HG03159 (cell line): ENCODE measurements around the gene FAM111A.
"Not testable (repeated sequence)": the region's sequence is repeated elsewhere in the genome, so short reads cannot be mapped to it uniquely, and the experiment has no call there.

ENCODE experiments used
- ATAC-seq: cut with Tn5 transposase; IDR thresholded peaks from one replicate; pipeline ENCODE4 v1.9.1; 2021; ENCODE audit warnings: mild to moderate bottlenecking, moderate library complexity; ENCODE audit not compliant: unreplicated experiment

FAM111A gene

GRCh38 chr11:59142530-59143507 lies at the start of gene FAM111A:
Gene FAM111A, plus strand, starts transcription at chr11:59142856. Its CDS starts 6,017 bp downstream, at chr11:59148873.
- ATAC-seq: peak; percentile 71

GRCh38 chr11:59093576-59093975 lies 49.1 kb upstream of the FAM111A start:
- ATAC-seq: not testable (repeated sequence)

- ATAC-seq: peak; percentile 76
Observed at GRCh38 chr11:59095225-59095624, 47.4 kb upstream of the FAM111A start.

DNA sequence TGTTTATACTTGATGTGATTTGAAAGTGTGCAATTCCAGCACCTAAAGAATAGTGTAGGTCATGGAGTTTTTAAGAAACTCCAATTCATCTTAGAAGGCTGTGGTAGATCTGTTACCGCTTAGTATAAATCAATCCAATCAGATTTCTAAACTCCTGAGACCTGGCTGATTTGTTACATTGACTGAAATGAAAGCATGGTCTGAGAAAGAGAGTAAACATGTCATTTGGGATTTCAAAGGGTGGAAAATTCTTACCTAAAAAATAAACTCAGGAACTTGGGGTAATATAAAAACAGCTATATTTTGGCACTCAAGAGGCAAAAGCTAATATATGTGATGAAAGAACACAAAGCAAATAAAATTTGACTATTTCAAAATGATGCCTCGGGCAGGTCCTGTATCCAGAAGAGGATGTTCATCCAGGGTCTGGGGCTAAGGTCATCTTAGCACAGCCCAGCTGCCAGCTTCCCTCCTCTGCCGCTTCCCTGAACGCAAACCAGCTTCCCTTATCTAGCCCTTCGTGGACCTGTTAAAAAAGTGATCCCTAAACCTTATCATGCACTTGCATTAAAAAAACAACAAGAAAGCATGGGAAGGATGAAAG lies 46.6 kb upstream of the FAM111A start:
- ATAC-seq: not testable (repeated sequence)

DNA sequence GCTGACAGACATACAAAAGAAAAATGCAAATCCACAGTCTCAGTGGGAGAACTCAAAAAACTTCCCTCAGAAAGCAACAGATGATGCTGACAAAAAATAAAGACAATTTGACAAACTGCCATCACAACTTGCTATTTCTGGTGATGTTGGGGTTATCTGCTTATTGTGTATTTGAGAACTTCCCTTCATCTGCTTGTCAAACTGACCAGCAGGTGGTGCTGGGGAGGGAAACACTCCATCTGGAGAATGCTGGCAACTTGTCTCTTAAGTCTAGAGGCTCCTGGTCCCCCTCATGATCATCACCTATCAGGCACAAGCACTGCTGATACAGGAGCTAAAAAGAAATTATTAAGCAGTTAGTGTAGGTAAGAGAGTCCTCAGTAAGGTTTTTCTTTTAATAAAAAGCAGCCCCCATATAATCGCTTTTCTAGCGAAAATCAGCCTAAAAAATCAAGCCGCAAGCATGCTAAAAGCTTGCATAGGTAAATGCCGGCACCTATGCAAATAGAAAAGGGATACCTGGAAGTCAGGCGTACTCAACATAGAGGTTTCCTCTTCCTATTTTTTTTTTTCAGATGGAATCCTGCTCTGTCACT lies 45.4 kb upstream of the FAM111A start:
- peak; percentile 46 for ATAC-seq

- ATAC-seq: not testable (repeated sequence)
Observed at GRCh38 chr11:59097938-59098337, 44.7 kb upstream of the FAM111A start.

DNA sequence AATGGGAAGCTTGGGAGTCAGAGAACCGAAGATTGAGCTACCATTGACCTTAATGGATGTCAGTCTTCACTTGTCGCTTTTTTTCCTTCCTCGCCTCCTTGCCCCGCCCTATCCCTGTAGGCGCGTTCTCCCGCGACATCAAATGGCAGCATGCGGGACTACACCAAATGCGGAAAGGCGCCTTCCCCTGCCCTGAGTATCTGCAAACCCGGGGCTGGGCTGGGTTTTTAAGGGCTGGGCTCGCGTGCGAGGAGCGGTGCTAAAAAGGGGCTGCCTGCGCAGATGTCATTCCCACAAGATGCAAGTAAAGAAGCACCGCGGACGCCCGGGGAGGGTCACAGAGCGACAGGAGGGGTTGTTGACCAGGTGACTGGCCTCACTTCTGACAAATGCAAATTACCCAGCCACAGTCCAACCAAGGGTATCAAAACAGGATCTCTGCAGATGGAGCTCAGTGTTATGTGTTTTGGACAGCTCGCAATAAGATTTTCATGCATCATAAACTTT lies 40.3 kb upstream of the FAM111A start:
- peak; percentile 67 for ATAC-seq

DNA sequence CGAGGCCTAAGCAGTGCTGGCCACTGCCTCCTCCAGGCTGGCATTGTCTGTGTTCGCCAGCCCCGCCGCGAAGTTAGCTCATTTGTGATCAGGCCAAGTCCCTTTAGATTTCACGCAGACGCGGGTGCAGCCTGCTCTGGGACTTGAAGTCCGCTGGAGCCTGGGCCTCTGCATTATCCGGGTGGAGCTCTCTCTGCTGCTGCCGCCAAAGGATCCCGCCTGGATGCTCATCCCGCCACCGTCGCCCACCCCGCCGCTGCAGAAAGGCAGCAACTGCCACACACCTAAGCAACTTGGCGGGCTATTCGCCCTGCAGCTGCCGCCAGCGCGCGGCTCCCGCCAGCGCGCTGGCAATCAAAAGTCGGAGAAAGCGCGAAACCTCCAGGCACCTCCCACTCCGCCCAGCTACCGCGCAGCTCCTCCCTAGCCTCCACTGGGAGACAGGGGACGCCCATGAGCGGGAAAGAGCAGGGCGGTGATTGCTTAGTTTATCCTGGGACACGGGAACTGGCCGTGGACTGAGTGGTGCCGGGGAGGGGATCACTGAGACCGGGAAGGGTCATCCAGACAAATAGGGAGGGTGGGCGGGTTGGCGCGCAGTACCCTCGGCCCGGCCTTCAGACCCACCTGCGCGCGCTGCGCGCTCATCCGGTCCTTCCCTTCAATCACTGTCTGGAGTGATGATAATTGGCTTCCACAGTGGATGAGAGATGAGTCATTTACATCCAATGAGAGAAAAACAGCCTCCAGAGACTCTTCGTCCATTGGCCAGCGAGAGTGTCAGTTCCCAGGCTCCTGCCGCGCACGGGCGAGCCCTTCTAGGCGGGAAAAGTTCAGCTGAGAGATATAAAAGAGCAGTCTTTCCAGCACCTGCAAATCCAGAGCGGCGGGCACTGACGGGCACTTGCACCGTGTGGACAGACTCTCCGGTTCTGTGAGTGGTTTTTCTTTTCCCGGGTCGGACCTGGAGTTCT lies 36.0 kb upstream of the FAM111A start, which contains the start of gene FAM111B:
Gene FAM111B, plus strand, starts transcription at position 875 of the 974 bp plus-strand sequence. CDS start 2,389 bp downstream, outside the sequence.
- ATAC-seq: peak; percentile 69

DNA sequence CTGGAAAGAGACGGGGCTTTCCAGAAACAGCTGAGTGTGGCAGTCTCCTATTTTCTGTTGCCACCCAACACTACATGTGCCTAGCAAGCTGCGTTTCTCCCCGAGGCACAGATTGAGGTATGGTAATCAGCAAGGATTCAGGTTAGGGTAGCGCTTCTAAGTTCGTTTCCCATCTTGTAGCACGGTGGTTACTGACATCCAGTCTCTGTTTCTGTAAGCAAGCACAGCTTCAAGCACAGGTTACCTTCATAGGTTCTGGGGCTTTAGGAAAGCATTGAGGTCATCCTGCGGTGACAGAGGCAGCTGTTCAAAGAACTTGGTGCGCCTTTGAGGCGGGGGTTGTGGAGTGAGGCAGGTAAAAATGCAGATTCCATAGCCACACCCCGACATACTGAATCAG lies 34.9 kb upstream of the FAM111A start:
- not testable (repeated sequence) for ATAC-seq

DNA sequence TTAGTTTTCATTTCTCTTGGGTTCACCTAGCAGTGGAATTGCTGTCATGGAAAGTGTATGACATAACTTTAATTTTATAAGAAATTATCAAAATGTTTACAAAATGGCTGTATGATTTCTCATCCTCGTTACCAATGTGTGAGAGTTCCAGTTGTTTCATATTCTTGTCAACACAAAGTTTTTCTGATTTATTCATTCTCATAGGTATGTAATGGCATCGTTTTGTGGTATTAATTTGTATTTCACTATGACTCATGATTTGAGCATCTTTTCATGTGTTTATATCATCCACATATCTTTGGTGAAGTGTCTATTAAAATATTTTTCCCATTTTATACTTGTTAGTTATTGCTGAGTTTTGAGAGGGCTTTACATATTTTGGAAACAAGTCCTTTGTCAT lies 30.2 kb upstream of the FAM111A start:
- no peak for ATAC-seq

DNA sequence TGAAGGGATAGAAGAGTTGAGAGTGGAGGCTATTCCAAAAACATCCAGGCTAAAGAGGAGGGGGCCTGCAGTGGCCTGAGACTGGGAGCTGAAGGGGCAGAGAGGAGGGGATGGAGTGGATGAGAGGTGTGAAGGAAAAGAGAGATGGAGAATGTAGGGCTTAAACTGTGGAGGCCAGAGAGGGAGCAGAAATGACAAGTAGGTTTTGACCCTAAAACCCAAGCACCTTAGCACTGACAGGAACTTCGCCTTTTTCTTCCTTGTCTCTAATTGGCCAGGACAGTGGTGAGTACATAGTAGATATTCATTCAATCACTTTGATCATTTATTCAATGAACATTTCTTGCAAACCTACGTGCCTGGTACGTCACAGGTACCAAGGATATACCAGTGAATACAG lies 28.3 kb upstream of the FAM111A start:
- ATAC-seq: no peak

- no peak for ATAC-seq
Observed at GRCh38 chr11:59115553-59115952, 27.1 kb upstream of the FAM111A start.

DNA sequence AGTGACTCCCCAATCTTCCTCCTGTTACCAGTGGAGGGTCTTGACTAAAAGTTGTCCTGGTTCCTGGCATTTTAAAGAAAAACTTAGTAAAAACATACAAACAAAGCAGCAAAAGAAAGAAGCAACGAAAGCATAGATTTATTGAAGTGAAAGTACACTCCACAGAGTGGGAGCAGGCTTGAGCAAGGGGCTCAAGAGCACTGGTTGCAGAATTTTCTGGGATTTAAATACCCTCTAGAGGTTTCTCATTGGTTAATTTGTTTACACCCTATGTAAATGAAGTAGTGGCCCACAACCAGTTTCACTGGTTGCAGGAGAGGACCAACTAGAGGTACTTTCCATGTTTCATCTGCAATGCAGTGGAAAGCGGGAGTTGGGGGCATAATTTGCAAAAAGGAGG lies 24.9 kb upstream of the FAM111A start:
- ATAC-seq: no peak

DNA sequence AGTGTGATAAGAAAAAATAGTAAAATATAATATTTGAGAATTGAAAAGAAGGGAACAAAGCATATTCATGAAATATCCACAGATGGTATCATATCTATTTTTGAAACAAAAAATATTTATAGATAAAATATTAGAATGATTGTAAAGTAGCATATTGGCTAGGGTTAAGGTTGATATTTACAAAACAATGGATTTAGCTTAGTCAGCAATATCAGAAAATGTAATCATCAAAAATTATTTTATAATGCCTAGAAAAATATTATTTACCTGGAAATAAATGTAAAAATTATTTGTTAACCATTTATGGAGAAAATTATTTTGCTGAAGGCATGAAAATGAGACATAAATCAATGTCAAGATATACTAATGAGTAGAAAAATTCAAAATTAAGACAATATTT lies 22.8 kb upstream of the FAM111A start:
- ATAC-seq: no peak

GRCh38 chr11:59135648-59136461 lies 6.8 kb upstream of the FAM111A start:
- peak; percentile 97 for ATAC-seq

DNA sequence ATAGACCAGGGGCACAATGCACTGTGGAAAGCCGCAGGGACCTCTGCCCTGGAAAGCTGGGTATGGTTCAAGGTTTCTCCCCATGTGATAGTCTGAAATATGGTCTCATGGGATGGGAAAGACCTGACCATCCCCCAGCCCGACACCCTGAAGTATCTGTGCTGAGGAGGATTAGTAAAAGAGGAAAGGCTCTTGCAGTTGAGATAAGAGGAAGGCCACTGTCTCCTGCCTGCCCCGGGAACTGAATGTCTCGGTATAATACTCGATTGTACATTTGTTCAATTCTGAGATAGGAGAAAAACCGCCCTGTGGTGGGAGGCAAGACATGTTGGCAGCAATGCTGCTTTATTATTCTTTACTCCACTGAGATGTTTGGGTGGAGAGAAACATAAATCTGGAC lies 6.1 kb upstream of the FAM111A start:
- not testable (repeated sequence) for ATAC-seq

DNA sequence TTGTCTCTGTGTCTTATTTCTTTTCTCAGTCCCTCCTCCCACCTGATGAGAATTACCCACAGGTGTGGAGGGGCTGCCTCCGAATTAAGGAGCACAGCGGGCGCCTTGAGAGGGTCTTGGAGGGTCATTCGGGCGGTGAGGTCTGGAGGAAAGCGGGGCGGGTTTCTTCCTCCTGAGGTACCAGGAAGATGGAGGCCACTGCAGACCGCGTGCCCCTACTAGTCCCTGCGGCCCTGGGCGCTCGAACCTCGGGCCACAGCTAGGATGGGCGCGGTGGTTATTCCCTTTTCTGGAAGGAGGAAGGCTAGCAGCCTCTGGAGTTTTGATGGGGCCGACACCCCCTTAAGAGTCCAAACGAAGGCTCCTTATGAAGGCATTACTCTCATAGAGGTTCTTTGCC lies 5.5 kb upstream of the FAM111A start:
- no peak for ATAC-seq

GRCh38 chr11:59138643-59139042 lies 4.0 kb upstream of the FAM111A start:
- ATAC-seq: no peak

GRCh38 chr11:59141191-59141590 lies 1.5 kb upstream of the FAM111A start:
- no peak for ATAC-seq
